Neural crest cell (in vitro differentiated cells): ENCODE measurements around the gene OSCAR. TPM values are rescaled to one million over a fixed set of nuclear protein-coding genes. Genes with fewer than 3 reads are reported as not detected.
A peak's percentile ranks its signal among the peaks of the same experiment; 100 is the strongest.

Source experiments
- DNase-seq: peaks from one replicate; pipeline ENCODE4 v3.0.0; 2021; ENCODE audit warnings: low read depth, mixed read lengths, low spot score
- H3K27ac Mint-ChIP-seq: one replicate; pipeline ENCODE4 v1.8.0; 2021; ENCODE audit warnings: mild to moderate bottlenecking, mixed read lengths; ENCODE audit not compliant: unreplicated experiment
- H3K27me3 Mint-ChIP-seq: 2 replicates; pipeline ENCODE4 v1.8.0; 2021; ENCODE audit warnings: low read depth, mild to moderate bottlenecking, mixed read lengths
- H3K36me3 Mint-ChIP-seq: 2 replicates; pipeline ENCODE4 v1.8.0; 2021; ENCODE audit warnings: low read depth, mild to moderate bottlenecking, mixed read lengths
- H3K4me1 Mint-ChIP-seq: 2 replicates; pipeline ENCODE4 v1.8.0; 2021; ENCODE audit warnings: mixed read lengths
- H3K4me3 Mint-ChIP-seq: one replicate; pipeline ENCODE4 v1.8.0; 2021; ENCODE audit warnings: mild to moderate bottlenecking, mixed read lengths
- H3K9me3 Mint-ChIP-seq: 2 replicates; pipeline ENCODE4 v1.8.0; 2021; ENCODE audit warnings: mixed read lengths
- CTCF ChIP-seq: fragments of 200-600 bp; sonication (generic); conservative IDR thresholded peaks from 2 replicates; pipeline ENCODE4 v1.5.0; 2021; ENCODE audit warnings: antibody characterized with exemption, mild to moderate bottlenecking
- total RNA-seq: library from RNA; stranded (reverse); gene quantifications from 2 replicates; pipeline ENCODE4 v1.2.1, GENCODE V29; 2021

OSCAR gene
- total RNA-seq, 1 donor from 2014 or later: not detected

GRCh38 chr19:54142166-54142780 lies 41.7 kb upstream of the OSCAR start:
- TF ChIP-seq CTCF: no peak
- Mint-ChIP-seq H3K9me3 (no peaks in the 10 kb centered on the region), H3K27ac (no peak overlapping the region), H3K27me3 (peaks cover 2% of the 10 kb centered on the region), H3K4me3 (peak overlapping the region; percentile 95), H3K36me3 (peaks cover 8% of the 10 kb centered on the region), H3K4me1 (peaks cover 27% of the 10 kb centered on the region)
- no peak for DNase-seq

- no peaks in the 10 kb centered on the region for H3K9me3 Mint-ChIP-seq
- TF ChIP-seq CTCF: no peak
- no peak overlapping the region for H3K27ac Mint-ChIP-seq
- H3K36me3 Mint-ChIP-seq: peaks cover 8% of the 10 kb centered on the region
- no peak for DNase-seq
- peaks cover 35% of the 10 kb centered on the region for H3K4me1 Mint-ChIP-seq
- H3K4me3 Mint-ChIP-seq: peak overlapping the region; percentile 95
- H3K27me3 Mint-ChIP-seq: peaks cover 8% of the 10 kb centered on the region
Observed at GRCh38 chr19:54141356-54141755, 40.8 kb upstream of the OSCAR start.

GRCh38 chr19:54138489-54139256 lies 38.1 kb upstream of the OSCAR start:
- DNase-seq: no peak
- H3K4me3 Mint-ChIP-seq: peak overlapping the region; percentile 95
- H3K9me3 Mint-ChIP-seq: no peaks in the 10 kb centered on the region
- H3K27ac Mint-ChIP-seq: peak overlapping the region; percentile 95
- no peak for TF ChIP-seq CTCF
- H3K27me3 Mint-ChIP-seq: peaks cover 14% of the 10 kb centered on the region
- H3K4me1 Mint-ChIP-seq: peaks cover 42% of the 10 kb centered on the region
- H3K36me3 Mint-ChIP-seq: no peaks in the 10 kb centered on the region

- H3K36me3 Mint-ChIP-seq: no peaks in the 10 kb centered on the region
- peaks cover 42% of the 10 kb centered on the region for H3K4me1 Mint-ChIP-seq
- peaks cover 14% of the 10 kb centered on the region for H3K27me3 Mint-ChIP-seq
- peak within 1 kb of the TSS; percentile 95 for H3K4me3 Mint-ChIP-seq
- no peaks in the 10 kb centered on the region for H3K9me3 Mint-ChIP-seq
- DNase-seq: no peak
- TF ChIP-seq CTCF: peak; percentile 44
- peak within 1 kb of the TSS; percentile 95 for H3K27ac Mint-ChIP-seq
Observed at GRCh38 chr19:54137699-54138488, 37.3 kb upstream of the OSCAR start, which contains the start of gene CNOT3. Gene CNOT3 (plus strand): TSS chr19:54137762. CDS start chr19:54142979, 5,217 bp downstream.

- Mint-ChIP-seq H3K4me1 (peaks cover 42% of the 10 kb centered on the region), H3K36me3 (no peaks in the 10 kb centered on the region), H3K27me3 (peaks cover 14% of the 10 kb centered on the region), H3K27ac (peak overlapping the region; percentile 95), H3K9me3 (no peaks in the 10 kb centered on the region), H3K4me3 (peak overlapping the region; percentile 90)
- peak; percentile 97 for DNase-seq
- no peak for TF ChIP-seq CTCF
Observed at GRCh38 chr19:54136864-54137698, 36.5 kb upstream of the OSCAR start.
